Activated CD4-positive, CD25-positive, alpha-beta regulatory T cell (primary cell): Measurements from ENCODE around the gene SMARCAL1.

Experiments
- DNase-seq, 4 experiments: peaks; one replicate each; lab custom pipeline; 2025; lab: John Stamatoyannopoulos, UW

SMARCAL1 gene

DNA sequence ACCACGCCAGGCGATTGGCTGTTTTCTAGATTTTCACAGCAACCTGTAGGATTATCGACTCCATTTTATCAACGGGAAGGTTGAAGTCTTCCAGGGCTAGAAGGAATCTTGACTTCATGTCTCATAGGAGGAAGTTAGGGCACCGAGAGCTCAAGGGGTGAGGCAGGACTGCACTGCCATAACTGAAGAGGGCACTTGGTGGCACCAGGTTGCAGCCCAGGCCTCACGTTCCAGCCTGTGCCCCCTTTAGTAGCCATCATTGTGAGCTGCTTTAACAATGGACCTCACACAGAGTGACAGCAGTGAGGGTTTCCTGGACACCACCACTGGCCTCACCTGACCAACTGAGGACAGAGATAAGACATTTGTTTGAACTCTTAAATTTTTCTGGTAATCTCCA is 63.5 kb downstream of the SMARCAL1 start:
- DNase-seq, result no peak

GRCh38 chr2:216477283-216478035 is 65.2 kb downstream of the SMARCAL1 start:
- DNase-seq, result no peak

- no peak for DNase-seq
Measured at GRCh38 chr2:216478151-216478550, 65.9 kb downstream of the SMARCAL1 start.

- no peak for DNase-seq
Measured at GRCh38 chr2:216478791-216479190, 66.5 kb downstream of the SMARCAL1 start.

GRCh38 chr2:216480221-216480620 is 67.9 kb downstream of the SMARCAL1 start:
- no peak for DNase-seq

DNA sequence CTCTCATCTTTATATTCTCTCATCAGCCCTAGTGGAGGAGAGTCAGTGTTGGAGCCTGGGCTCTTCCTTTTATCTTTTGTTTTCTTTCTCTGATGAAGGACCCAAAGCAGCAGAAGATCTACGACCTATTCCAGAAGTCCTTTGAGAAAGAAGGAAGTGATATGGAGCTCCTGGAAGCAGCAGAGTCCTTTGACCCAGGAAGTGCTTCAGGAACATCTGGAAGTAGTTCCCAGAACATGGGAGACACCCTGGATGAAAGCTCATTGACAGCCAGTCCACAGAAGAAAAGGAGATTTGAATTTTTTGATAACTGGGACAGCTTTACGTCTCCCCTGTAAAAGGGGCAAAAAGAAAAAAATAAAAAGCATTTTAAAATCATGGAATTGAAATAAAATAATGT is 70.4 kb downstream of the SMARCAL1 start:
- DNase-seq, result no peak

- DNase-seq, result no peak
Measured at GRCh38 chr2:216485237-216485636, 73.0 kb downstream of the SMARCAL1 start.

- DNase-seq, result no peak
Measured at GRCh38 chr2:216485745-216486144, 73.5 kb downstream of the SMARCAL1 start.

DNA sequence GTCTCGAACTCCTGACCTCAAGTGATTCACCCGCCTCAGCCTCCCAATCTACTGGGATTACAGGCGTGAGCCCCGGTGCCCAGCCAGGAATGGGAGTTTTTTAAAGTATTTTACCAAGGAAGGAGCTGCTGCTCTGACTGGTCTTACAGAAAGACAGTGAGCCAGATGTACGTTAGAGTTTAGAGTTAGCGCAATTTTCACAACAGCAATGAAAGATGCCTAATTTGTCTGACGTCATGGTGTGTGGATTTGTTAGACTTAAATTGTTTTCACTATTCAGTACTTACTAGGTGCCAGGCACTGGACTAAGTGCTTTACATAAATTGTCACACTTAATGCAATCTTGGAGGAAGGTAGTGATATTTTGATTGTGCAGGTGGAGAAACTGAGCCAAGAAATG is 74.0 kb downstream of the SMARCAL1 start:
- DNase-seq, result no peak

DNA sequence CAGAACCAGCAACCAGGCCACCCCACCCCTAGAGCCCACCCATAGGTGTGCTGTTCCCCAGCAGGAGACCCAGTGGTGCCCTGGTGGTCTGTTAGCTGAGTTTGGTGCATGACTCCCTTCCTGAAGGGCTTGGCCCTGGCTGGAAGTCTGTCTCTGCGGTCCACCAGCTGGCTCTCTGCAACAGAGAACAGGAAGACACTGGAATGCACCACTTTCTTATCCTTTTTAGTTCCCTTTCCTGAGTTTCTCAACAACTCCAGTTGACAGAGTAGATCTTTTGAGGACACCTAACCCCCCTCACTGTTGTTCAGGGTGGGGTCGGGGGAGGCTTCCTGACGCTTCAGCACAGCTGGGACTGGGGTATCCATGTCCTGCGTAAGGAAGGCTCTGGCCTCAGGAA is 74.4 kb downstream of the SMARCAL1 start:
- DNase-seq, result no peak

GRCh38 chr2:216490061-216490460 is 77.8 kb downstream of the SMARCAL1 start:
- no peak for DNase-seq

- no peak for DNase-seq
Measured at GRCh38 chr2:216491793-216492596, 79.7 kb downstream of the SMARCAL1 start.

DNA sequence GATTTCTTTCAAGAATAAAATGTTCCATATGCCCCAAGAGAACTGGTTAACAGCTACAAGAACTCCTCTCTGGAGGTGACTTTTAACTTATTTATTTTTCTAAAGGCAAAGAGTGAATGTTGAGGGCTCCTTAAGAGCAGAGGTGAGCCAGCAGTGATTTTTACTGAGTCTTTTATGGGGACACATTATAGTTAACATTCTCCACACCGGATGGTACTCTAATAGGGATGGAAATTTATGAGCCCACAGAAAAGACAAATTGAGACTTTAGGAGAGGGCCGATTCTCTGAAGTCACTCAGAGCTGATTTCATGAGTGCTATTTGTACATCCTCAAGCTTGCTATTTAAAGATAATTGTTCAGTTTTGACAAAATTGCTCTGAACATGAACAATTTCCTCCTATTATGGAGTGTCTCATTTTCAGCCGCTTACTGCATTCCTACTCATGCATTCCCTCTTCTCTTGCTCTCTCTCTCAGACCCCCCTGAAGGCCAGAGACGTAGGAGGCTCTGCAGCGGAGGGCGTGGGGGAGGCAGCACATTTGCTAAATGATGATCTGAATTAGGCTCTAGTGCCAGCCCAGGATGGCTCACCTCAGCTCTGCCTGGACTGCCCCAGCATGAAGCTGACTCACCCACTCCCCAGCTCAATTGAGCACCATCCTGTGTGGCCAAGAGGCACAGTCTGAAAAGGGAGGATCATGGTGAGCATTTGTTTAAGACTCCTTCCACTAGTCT is 80.5 kb downstream of the SMARCAL1 start:
- DNase-seq, result no peak

GRCh38 chr2:216493334-216493685 is 81.0 kb downstream of the SMARCAL1 start:
- DNase-seq, result no peak

DNA sequence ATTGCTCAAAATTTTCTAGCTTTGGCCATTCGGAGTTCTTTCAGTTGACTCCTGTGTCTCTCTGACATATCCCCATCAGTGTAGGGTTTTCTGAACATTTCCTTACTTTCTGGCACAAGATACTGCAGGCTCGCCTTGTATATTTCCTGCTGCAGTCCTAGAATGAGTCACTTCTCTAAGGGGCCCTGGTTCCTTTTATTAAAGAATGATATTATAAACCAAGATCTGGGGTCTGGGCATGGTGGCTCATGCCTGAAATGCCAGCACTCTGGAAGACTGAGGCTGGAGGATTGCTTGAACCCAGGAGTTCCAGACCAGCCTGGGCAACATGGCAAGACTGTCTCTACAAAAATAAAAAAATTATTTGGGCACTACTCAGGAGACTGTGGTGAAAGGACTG is 83.4 kb downstream of the SMARCAL1 start:
- no peak for DNase-seq

GRCh38 chr2:216497382-216498069 is 85.2 kb downstream of the SMARCAL1 start:
- no peak for DNase-seq

GRCh38 chr2:216498070-216498378 is 85.7 kb downstream of the SMARCAL1 start:
- DNase-seq, result no peak

DNA sequence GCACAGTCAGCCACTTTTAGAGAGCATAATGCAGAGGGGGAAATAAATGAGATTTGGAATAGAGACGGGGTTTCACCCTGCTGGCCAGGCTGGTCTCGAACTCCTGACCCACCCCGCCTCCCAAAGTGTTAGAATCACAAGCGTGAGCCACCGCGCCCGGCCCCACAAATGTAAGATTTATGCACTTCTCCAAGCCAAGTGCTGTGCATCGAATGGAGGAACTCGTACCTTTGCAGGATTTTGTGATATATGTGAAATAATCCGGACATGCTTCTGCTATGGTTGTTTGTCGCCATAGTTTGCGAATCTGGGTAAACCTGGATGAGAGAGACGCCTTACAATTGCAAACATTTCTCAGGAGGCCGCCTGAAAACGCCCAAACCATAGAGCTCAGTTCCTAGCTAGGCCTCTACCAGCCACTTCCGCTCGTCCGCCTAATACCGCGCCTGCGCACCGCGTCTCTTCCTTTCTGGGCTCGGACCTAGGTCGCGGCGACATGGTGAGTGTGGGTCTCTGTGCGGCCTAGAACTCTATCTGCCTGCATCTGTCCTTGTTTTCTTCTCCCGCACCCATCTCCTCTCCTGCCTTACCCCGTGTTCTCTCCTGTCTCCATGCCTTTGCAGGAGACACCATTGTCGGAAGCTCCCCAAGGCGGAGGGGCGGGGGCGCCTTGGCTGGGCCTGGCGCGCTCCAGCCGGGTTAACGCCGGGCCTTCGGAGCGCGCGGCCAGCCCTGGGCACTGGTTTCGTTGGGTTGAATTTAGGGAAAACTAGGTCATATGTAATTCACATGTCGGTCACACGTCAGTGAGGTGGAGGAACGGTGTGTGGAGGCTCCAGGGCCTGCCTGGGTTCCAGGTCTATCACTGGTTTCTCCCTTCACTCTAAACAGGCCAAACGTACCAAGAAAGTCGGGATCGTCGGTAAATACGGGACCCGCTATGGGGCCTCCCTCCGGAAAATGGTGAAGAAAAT is 86.4 kb downstream of the SMARCAL1 start, which contains the start of gene RPL37A:
Gene RPL37A, plus strand, starts transcription at position 466 of the 974 bp plus-strand sequence. Its CDS starts 31 bp downstream, at position 497.
- DNase-seq, result peak; percentile 71 to 76 (median 74)

DNA sequence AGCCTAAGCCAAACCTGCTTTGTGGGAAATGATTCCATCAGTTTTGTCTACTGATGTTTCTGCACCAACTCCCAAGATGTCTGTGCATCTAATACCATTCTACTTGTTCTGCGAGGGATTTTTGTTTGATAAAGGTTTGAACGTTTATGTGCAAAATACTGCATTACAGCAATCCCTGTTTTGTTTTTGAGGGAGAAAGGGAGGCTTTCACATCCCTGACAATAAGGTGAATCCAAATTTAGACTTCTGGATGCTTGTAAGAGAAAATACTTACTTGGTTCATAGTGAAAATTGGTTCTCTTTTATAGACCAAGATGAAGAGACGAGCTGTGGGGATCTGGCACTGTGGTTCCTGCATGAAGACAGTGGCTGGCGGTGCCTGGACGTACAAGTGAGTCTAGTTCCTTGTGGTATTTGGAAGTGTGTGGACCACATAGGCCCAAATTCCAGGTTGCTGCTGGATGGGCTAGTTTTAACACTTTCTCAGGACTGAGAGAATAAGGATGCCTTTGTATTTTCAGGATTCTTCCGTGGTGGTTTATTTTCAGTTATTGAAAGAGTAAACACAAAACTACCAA is 87.4 kb downstream of the SMARCAL1 start:
- DNase-seq, result no peak

- no peak for DNase-seq
Measured at GRCh38 chr2:216500572-216500971, 88.3 kb downstream of the SMARCAL1 start.

GRCh38 chr2:216501854-216502253 is 89.6 kb downstream of the SMARCAL1 start:
- no peak for DNase-seq
